ENCODE data around the gene RBCK1. TPM values are rescaled to one million over a fixed set of nuclear protein-coding genes. Genes with fewer than 3 reads are reported as not detected.
A peak's percentile ranks its signal among the peaks of the same experiment; 100 is the strongest.
"Not testable (repeated sequence)": the region's sequence is repeated elsewhere in the genome, so short reads cannot be mapped to it uniquely, and the experiment has no call there.

Gene RBCK1
- total RNA-seq, 6 donors from 2014 or later, result 63.4 to 179 (median 109) TPM

DNA sequence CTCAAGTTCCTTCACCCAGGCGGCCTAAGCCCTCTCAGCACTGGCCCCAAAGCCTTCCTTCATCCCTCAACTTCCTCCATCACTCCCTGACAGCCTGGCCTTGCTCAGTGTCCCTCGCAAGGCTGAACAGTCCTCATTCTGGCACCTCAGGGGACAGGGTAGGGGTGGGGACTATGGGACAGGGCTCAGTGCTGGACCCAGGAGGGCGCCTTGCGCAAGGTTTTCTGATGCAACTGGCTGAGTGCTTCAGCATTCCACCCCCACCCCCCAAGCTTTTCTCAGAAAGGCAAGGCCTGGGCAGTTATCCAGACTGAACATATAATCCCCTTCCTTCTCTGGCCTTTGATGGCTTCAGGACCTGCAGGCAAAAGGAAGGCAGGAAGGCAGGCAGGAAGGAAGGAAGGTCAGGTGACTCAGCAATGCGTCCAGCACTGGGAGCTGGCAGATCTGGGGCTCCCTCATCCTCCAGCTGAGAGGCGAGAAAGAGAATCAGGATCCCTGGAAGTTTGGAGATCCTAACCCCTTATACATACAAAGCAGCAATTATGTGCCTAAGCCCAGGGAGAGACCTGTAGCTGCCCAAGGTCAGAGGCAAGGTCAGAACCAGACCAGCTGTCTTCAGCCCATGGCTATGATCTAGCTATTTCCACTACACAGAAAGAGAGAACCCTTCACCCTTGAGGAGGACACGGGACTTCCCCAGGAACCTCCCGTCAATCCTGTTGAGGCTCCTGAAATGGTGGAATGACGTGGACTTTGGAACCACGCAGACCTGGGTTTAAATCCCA lies 36.1 kb upstream of the RBCK1 start:
- TF ChIP-seq POLR2A (IDR thresholded peaks at IDR 0.05), result peak in 1 of 4 donors; percentile 44
- peak; percentile 48 to 59 for TF ChIP-seq POLR2AphosphoS5 (IDR thresholded peaks at IDR 0.05)
- peak in 1 of 4 donors; percentile 53 for TF ChIP-seq EP300 (IDR thresholded peaks at IDR 0.05)
- TF ChIP-seq CTCF (IDR thresholded peaks at IDR 0.05), result peak in 1 of 6 experiments; percentile 5
- 27 to 41% methylated on average over 8 to 10 of the region's 10 CpGs for WGBS, 2 donors
- Histone ChIP-seq H3K36me3 (no peaks in the 10 kb centered on the region), H3K4me1 (peaks cover 33 to 42% (median 38%) of the 10 kb centered on the region in 4 donors), H3K27ac (peak overlapping the region; percentile 74 to 91 (median 80)), H3K9me3 (no peaks in the 10 kb centered on the region), H3K27me3 (no peaks in the 10 kb centered on the region), H3K4me3 (no peak overlapping the region)
- ATAC-seq (ENCODE audit: low FRiP score in 2 of 2) (peak; percentile 59 to 92), DNase-seq (peak in 1 of 2 donors; percentile 97)

GRCh38 chr20:372543-373082 lies 35.5 kb upstream of the RBCK1 start:
- Histone ChIP-seq H3K27ac (peak overlapping the region; percentile 74 to 91 (median 80)), H3K4me1 (peaks cover 33 to 42% (median 38%) of the 10 kb centered on the region in 4 donors)
- H3K36me3 ChIP-seq, DNase-seq, H3K9me3 ChIP-seq, H3K27me3 ChIP-seq, H3K4me3 ChIP-seq: not testable (repeated sequence)
- 81 to 90% methylated on average over 10 to 11 of the region's 11 CpGs for WGBS, 2 donors
- ATAC-seq (ENCODE audit: low FRiP score in 2 of 2), result peak; percentile 30 to 37

- ATAC-seq (ENCODE audit: low FRiP score in 2 of 2) (peak; percentile 45 to 89), DNase-seq (peak; percentile 71 to 78)
- Histone ChIP-seq H3K27me3 (no peaks in the 10 kb centered on the region), H3K36me3 (no peaks in the 10 kb centered on the region), H3K27ac (peak overlapping the region; percentile 74 to 91 (median 80)), H3K4me3 (no peak overlapping the region), H3K9me3 (no peaks in the 10 kb centered on the region), H3K4me1 (peaks cover 33 to 42% (median 38%) of the 10 kb centered on the region in 4 donors)
- TF ChIP-seq POLR2AphosphoS5 (IDR thresholded peaks at IDR 0.05), result peak; percentile 16 to 21
- no peak for TF ChIP-seq EP300 (IDR thresholded peaks at IDR 0.05)
- WGBS, 2 donors, result 50 to 55% methylated on average over 9 of the region's 9 CpGs
Measured at GRCh38 chr20:373171-373890, 34.8 kb upstream of the RBCK1 start.

GRCh38 chr20:375265-375889 lies 32.7 kb upstream of the RBCK1 start:
- H3K27me3 ChIP-seq, result no peaks in the 10 kb centered on the region
- peaks cover 28 to 35% (median 34%) of the 10 kb centered on the region in 4 donors for H3K4me1 ChIP-seq
- H3K36me3 ChIP-seq, result no peaks in the 10 kb centered on the region
- no peaks in the 10 kb centered on the region for H3K9me3 ChIP-seq
- TF ChIP-seq POLR2AphosphoS5 (IDR thresholded peaks at IDR 0.05) (no peak), POLR2A (IDR thresholded peaks at IDR 0.05) (no peak), EP300 (IDR thresholded peaks at IDR 0.05) (no peak), CTCF (IDR thresholded peaks at IDR 0.05) (no peak)
- no peak overlapping the region for H3K4me3 ChIP-seq
- H3K27ac ChIP-seq, result no peak overlapping the region
- WGBS, 2 donors, result 91 to 96% methylated on average over 10 of the region's 10 CpGs
- no peak for ATAC-seq (ENCODE audit: low FRiP score in 2 of 2)
- no peak for DNase-seq

DNA sequence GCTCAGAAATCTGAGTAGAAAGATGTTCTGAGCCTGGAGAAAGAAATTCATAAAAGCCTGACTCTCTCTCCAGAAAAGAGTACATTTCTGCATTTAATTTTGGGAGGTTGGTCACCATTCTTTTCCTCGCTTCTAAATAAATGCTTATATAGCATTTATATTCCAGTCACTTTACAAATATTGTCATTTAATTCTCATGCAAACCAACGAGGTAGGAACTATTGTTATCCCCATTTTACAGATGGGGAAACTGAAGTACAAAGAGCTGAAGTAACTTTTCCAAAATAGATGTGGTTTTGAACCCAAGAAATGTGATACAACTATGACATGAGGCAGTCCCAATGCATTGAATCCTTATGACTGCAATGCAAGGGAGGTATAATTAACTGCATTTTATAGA lies 32.0 kb upstream of the RBCK1 start:
- ATAC-seq (ENCODE audit: low FRiP score in 2 of 2), result no peak
- no peaks in the 10 kb centered on the region for H3K27me3 ChIP-seq
- no peak overlapping the region for H3K27ac ChIP-seq
- WGBS, 2 donors, result 30 to 44% methylated on average over 2 of the region's 2 CpGs
- no peak overlapping the region for H3K4me3 ChIP-seq
- no peaks in the 10 kb centered on the region for H3K36me3 ChIP-seq
- no peaks in the 10 kb centered on the region for H3K9me3 ChIP-seq
- DNase-seq, result no peak
- TF ChIP-seq POLR2A (IDR thresholded peaks at IDR 0.05), result no peak
- no peak for TF ChIP-seq EP300 (IDR thresholded peaks at IDR 0.05)
- TF ChIP-seq POLR2AphosphoS5 (IDR thresholded peaks at IDR 0.05), result no peak
- no peak for TF ChIP-seq CTCF (IDR thresholded peaks at IDR 0.05)
- H3K4me1 ChIP-seq, result peaks cover 20 to 35% (median 27%) of the 10 kb centered on the region in 4 donors

Measured in upper lobe of left lung (tissue), 6 donors.